HCT116 (cell line): ENCODE data around the gene TCF20. TPM values are rescaled to one million over a fixed set of nuclear protein-coding genes. Genes with fewer than 3 reads are reported as not detected.

Experiments used
- ATAC-seq: fragments of 200-7000 bp; cut with Tn5 transposase; 2 replicates; pipeline ENCODE4 v1.9.1; 2020; ENCODE audit warnings: mild to moderate bottlenecking, moderate library complexity
- BruUV-seq: library from RNA; stranded (reverse); fragments of 400-500 nt; replicated peaks from 2 replicates; lab custom pipeline; 2021; lab: Mats Ljungman, UMichigan
- CTCF ChIA-PET: fragments of 300-600 bp; sonication (Branson Sonifier 250); formaldehyde crosslinking; loops from one replicate; lab custom pipeline; 2021; ENCODE audit warnings: antibody characterized with exemption; lab: Charles Lee
- POLR2A ChIA-PET: fragments of 300-600, 350-600 bp; sonication (Branson Sonifier 250); formaldehyde crosslinking; loops from one replicate; lab custom pipeline; 2021; ENCODE audit warnings: antibody characterized with exemption; lab: Charles Lee
- RAD21 ChIA-PET, 2 experiments: fragments of 300-600 bp; sonication (Branson Sonifier 250); formaldehyde crosslinking; loops; one replicate each; lab custom pipeline; 2023; ENCODE audit warnings: low total read pairs in 2 of 2; ENCODE audit not compliant: uncharacterized antibody in 2 of 2, unreplicated experiment in 2 of 2, low non-redundant PET in 1 of 2; lab: Charles Lee
- DNase-seq: peaks from one replicate; pipeline ENCODE4 v3.0.0-alpha.2; 2010; ENCODE audit warnings: low read depth, low spot score
- H2AFZ ChIP-seq: fragments of 200-600 bp; shearing (Covaris generic), sonication (generic); 2 replicates; pipeline ENCODE4 v1.6.1; 2017; ENCODE audit warnings: low read depth, mixed run types, mixed read lengths, antibody characterized with exemption, low read length; ENCODE audit not compliant: poor library complexity, severe bottlenecking
- H3K27ac ChIP-seq: 2 replicates; pipeline ENCODE4 v1.5.1; 2012; ENCODE audit warnings: low read depth, low read length
- H3K27me3 ChIP-seq: fragments of 200-600 bp; sonication (generic); 2 replicates; pipeline ENCODE4 v1.6.1; 2016; ENCODE audit warnings: mixed run types, low read length, mixed read lengths; ENCODE audit not compliant: insufficient read depth
- H3K36me3 ChIP-seq, 2 experiments: fragments of 200-500 bp in 1 of 2; fragments of 200-600 bp in 1 of 2; sonication (Bioruptor generic) in 1 of 2; sonication (generic) in 1 of 2; 2 replicates each; pipeline versions ENCODE4 v1.5.1 to v1.6.1; 2014 to 2016; ENCODE audit warnings: low read length in 2 of 2, inconsistent platforms in 1 of 2, mixed read lengths in 1 of 2, mixed run types in 1 of 2; ENCODE audit not compliant: insufficient read depth in 2 of 2, control insufficient read depth in 1 of 2
- H3K4me1 ChIP-seq, 2 experiments: fragments of 200-600 bp in 1 of 2; sonication (generic) in 1 of 2; 2 replicates each; pipeline versions ENCODE4 v1.5.1 to v1.6.1; 2012 to 2017; ENCODE audit warnings: low read length in 2 of 2, inconsistent platforms in 1 of 2, mild to moderate bottlenecking in 1 of 2, mixed read lengths in 1 of 2, mixed run types in 1 of 2, moderate library complexity in 1 of 2; ENCODE audit not compliant: insufficient read depth in 2 of 2, control insufficient read depth in 1 of 2
- H3K4me2 ChIP-seq: fragments of 200-600 bp; sonication (generic); 2 replicates; pipeline ENCODE4 v1.6.1; 2017; ENCODE audit warnings: mixed run types, low read length, mixed read lengths
- H3K4me3 ChIP-seq, 2 experiments: fragments of 200-600 bp in 1 of 2; sonication (generic) in 1 of 2; replicated peaks in 1 of 2; 2 replicates each; pipeline ENCODE4 v1.5.1; 2011 to 2016; ENCODE audit warnings: low read length in 2 of 2, control low read depth in 1 of 2, low read depth in 1 of 2, mild to moderate bottlenecking in 1 of 2, mixed read lengths in 1 of 2, mixed run types in 1 of 2
- H3K79me2 ChIP-seq: fragments of 200-600 bp; sonication (generic); 2 replicates; pipeline ENCODE4 v1.6.1; 2017; ENCODE audit warnings: mild to moderate bottlenecking, mixed run types, low read length, moderate library complexity, mixed read lengths; ENCODE audit not compliant: insufficient read depth
- H3K9ac ChIP-seq: fragments of 200-600 bp; sonication (generic); 2 replicates; pipeline ENCODE4 v1.6.1; 2016; ENCODE audit warnings: low read length, mixed read lengths
- H3K9me2 ChIP-seq: fragments of 200-600 bp; sonication (generic), shearing (Covaris generic); 2 replicates; pipeline ENCODE4 v1.6.1; 2017; ENCODE audit warnings: mixed run types, mild to moderate bottlenecking, moderate library complexity; ENCODE audit not compliant: insufficient read depth
- H3K9me3 ChIP-seq, 2 experiments: fragments of 200-500 bp in 1 of 2; fragments of 200-600 bp in 1 of 2; sonication (Bioruptor generic) in 1 of 2; sonication (generic) in 1 of 2; 2 replicates each; pipeline ENCODE4 v1.6.1; 2014 to 2017; ENCODE audit warnings: low read length in 2 of 2, mixed read lengths in 2 of 2, inconsistent platforms in 1 of 2, low read depth in 1 of 2, mild to moderate bottlenecking in 1 of 2, mixed run types in 1 of 2, moderate library complexity in 1 of 2; ENCODE audit not compliant: control insufficient read depth in 1 of 2, insufficient read depth in 1 of 2
- H4K20me1 ChIP-seq: fragments of 200-600 bp; sonication (generic), shearing (Covaris generic); 2 replicates; pipeline ENCODE4 v1.6.1; 2017; ENCODE audit warnings: mixed run types, mild to moderate bottlenecking, moderate library complexity; ENCODE audit not compliant: insufficient read depth
- CBX3 ChIP-seq: IDR thresholded peaks from 2 replicates; pipeline ENCODE4 v1.6.1; 2012; ENCODE audit warnings: low read depth
- EZH2 ChIP-seq: fragments of 200-600 bp; sonication (generic); IDR thresholded peaks from 2 replicates; pipeline ENCODE4 v1.6.1; 2017; ENCODE audit warnings: antibody characterized with exemption, mixed run types
- JUND ChIP-seq: IDR thresholded peaks from 2 replicates; pipeline ENCODE4 v1.6.1; 2012
- MAX ChIP-seq: IDR thresholded peaks from 2 replicates; pipeline ENCODE4 v1.6.1; 2012
- POLR2A ChIP-seq: IDR thresholded peaks from 2 replicates; pipeline ENCODE4 v1.7.0; 2011; ENCODE audit warnings: borderline replicate concordance; ENCODE audit not compliant: insufficient read depth, insufficient read length; ENCODE audit errors: extremely low read depth
- SP1 ChIP-seq: IDR thresholded peaks from 2 replicates; pipeline ENCODE4 v1.6.1; 2012; ENCODE audit warnings: low read depth
- TCF7L2 ChIP-seq: IDR thresholded peaks from 2 replicates; pipeline ENCODE4 v1.7.0; 2011; ENCODE audit warnings: borderline replicate concordance, inconsistent platforms; ENCODE audit not compliant: insufficient read depth, insufficient read length; ENCODE audit errors: extremely low read depth
- ZBTB33 ChIP-seq: IDR thresholded peaks from 2 replicates; pipeline ENCODE4 v1.6.1; 2011; ENCODE audit warnings: mild to moderate bottlenecking, low read length, moderate library complexity; ENCODE audit not compliant: insufficient replicate concordance; ENCODE audit errors: extremely low read depth
- ZFX ChIP-seq: fragments of 450-650 bp; IDR thresholded peaks from 2 replicates; pipeline ENCODE4 v1.6.1; 2017
- ZNF274 ChIP-seq: fragments of 200-500 bp; sonication (Bioruptor generic); IDR thresholded peaks from 2 replicates; pipeline ENCODE4 v1.6.1; 2014; ENCODE audit warnings: mild to moderate bottlenecking, low read depth, low read length, inconsistent platforms
- intact Hi-C: fragments of 100-400 bp; cut with micrococcal nuclease; formaldehyde crosslinking; loops from 2 replicates; pipeline ENCODE4 v1.10.0; 2022
- total RNA-seq: library from RNA; stranded (reverse); gene quantifications from one replicate; pipeline ENCODE4 v1.2.1, GENCODE V29; 2021; ENCODE audit not compliant: unreplicated experiment
- TF ChIP-seq, protein P1 (sequence below): IDR thresholded peaks from 2 replicates; pipeline ENCODE4 v1.6.1; 2012
- TF ChIP-seq, protein P2 (sequence below): IDR thresholded peaks from 2 replicates; pipeline ENCODE4 v1.6.1; 2012; ENCODE audit warnings: low read depth
- TF ChIP-seq, protein P3 (sequence below), 3 experiments: fragments of 200-600 bp in 1 of 3; sonication (generic) in 1 of 3; IDR thresholded peaks in 2 of 3; conservative IDR thresholded peaks in 1 of 3; 2 replicates each; pipeline ENCODE4 v1.5.1; 2012 to 2017; ENCODE audit warnings: low read depth in 2 of 3, low read length in 2 of 3, antibody characterized with exemption in 1 of 3, borderline replicate concordance in 1 of 3, control low read depth in 1 of 3, mild to moderate bottlenecking in 1 of 3, mixed read lengths in 1 of 3, mixed run types in 1 of 3, moderate library complexity in 1 of 3; ENCODE audit not compliant: insufficient read depth in 1 of 3

Gene TCF20
- total RNA-seq, 1 experiment from 2014 or later: 66.7 TPM

DNA sequence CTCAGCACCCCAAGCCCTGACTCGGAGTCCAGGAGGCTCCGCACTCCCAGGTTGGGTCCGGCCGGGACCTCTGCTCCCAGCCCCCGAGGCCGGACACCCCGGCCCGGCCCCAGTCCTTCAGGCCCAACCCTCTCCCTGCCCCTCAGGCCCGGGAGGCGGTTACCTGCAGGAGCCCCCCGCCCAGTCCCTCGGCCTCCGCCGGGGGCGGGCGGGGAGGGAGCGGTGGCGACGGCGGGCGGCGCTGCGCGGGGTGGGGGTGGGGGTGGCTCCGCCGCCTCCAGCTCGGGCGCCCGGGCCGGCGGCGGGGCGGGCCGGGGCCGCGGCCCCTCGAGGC, 310 bp downstream of the TCF20 start:
- peaks cover 55% of the 10 kb centered on the region for H3K79me2 ChIP-seq
- H3K27ac ChIP-seq: peak overlapping the region; percentile 99
- peak overlapping the region; percentile 99 for H3K9ac ChIP-seq
- DNase-seq (peak; percentile 2), ATAC-seq (peak; percentile 74)
- RAD21 ChIA-PET: interaction anchor here in 1 of 2 experiments (0.6 kb wide), 1 partner anchor 96 kb away, joined by 5 read pairs; no protein-coding TSS in a partner anchor
- no peaks in the 10 kb centered on the region for H3K9me2 ChIP-seq
- no TSS peak for BruUV-seq
- peaks cover 12% of the 10 kb centered on the region; the same call in 1 of the 2 replicates for H4K20me1 ChIP-seq
- peak overlapping the region; percentile 85 to 91 for H3K4me3 ChIP-seq
- no peaks in the 10 kb centered on the region for H3K9me3 ChIP-seq
- H3K4me2 ChIP-seq: peak overlapping the region; percentile 79
- H2AFZ ChIP-seq: no peak overlapping the region
- TF ChIP-seq JUND (no peak), SP1 (no peak), EZH2 (no peak), CBX3 (no peak), MAX (no peak), TCF7L2 (no peak), ZBTB33 (no peak), ZNF274 (no peak), POLR2A (peak; percentile 41), ZFX (peak; percentile 84)
- TF ChIP-seq, protein P1, sequence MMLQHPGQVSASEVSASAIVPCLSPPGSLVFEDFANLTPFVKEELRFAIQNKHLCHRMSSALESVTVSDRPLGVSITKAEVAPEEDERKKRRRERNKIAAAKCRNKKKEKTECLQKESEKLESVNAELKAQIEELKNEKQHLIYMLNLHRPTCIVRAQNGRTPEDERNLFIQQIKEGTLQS: no peak
- TF ChIP-seq, protein P2, sequence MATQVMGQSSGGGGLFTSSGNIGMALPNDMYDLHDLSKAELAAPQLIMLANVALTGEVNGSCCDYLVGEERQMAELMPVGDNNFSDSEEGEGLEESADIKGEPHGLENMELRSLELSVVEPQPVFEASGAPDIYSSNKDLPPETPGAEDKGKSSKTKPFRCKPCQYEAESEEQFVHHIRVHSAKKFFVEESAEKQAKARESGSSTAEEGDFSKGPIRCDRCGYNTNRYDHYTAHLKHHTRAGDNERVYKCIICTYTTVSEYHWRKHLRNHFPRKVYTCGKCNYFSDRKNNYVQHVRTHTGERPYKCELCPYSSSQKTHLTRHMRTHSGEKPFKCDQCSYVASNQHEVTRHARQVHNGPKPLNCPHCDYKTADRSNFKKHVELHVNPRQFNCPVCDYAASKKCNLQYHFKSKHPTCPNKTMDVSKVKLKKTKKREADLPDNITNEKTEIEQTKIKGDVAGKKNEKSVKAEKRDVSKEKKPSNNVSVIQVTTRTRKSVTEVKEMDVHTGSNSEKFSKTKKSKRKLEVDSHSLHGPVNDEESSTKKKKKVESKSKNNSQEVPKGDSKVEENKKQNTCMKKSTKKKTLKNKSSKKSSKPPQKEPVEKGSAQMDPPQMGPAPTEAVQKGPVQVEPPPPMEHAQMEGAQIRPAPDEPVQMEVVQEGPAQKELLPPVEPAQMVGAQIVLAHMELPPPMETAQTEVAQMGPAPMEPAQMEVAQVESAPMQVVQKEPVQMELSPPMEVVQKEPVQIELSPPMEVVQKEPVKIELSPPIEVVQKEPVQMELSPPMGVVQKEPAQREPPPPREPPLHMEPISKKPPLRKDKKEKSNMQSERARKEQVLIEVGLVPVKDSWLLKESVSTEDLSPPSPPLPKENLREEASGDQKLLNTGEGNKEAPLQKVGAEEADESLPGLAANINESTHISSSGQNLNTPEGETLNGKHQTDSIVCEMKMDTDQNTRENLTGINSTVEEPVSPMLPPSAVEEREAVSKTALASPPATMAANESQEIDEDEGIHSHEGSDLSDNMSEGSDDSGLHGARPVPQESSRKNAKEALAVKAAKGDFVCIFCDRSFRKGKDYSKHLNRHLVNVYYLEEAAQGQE: no peak
- TF ChIP-seq, protein P3, sequence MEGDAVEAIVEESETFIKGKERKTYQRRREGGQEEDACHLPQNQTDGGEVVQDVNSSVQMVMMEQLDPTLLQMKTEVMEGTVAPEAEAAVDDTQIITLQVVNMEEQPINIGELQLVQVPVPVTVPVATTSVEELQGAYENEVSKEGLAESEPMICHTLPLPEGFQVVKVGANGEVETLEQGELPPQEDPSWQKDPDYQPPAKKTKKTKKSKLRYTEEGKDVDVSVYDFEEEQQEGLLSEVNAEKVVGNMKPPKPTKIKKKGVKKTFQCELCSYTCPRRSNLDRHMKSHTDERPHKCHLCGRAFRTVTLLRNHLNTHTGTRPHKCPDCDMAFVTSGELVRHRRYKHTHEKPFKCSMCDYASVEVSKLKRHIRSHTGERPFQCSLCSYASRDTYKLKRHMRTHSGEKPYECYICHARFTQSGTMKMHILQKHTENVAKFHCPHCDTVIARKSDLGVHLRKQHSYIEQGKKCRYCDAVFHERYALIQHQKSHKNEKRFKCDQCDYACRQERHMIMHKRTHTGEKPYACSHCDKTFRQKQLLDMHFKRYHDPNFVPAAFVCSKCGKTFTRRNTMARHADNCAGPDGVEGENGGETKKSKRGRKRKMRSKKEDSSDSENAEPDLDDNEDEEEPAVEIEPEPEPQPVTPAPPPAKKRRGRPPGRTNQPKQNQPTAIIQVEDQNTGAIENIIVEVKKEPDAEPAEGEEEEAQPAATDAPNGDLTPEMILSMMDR (IDR thresholded peaks at IDR 0.05 in 2 of 3, conservative IDR thresholded peaks at IDR 0.05 in 1 of 3; ENCODE audit: borderline replicate concordance in 1 of 3, insufficient read depth in 1 of 3, low read depth in 2 of 3, low read length in 2 of 3): no peak
- H3K27me3 ChIP-seq: no peaks in the 10 kb centered on the region
- H3K4me1 ChIP-seq: peaks cover 9 to 19% of the 10 kb centered on the region in 2 experiments; a peak in 3 of 4 replicates
- H3K36me3 ChIP-seq: no peaks in the 10 kb centered on the region
- CTCF ChIA-PET: no interaction called here
- POLR2A ChIA-PET: no interaction called here
- intact Hi-C loops: no loop called here
